Lower leg skin (tissue), 4 donors: ENCODE data around the gene NRG3. TPM values are rescaled to one million over a fixed set of nuclear protein-coding genes. Genes with fewer than 3 reads are reported as not detected.
"Not testable (repeated sequence)": the region's sequence is repeated elsewhere in the genome, so short reads cannot be mapped to it uniquely, and the experiment has no call there.

ENCODE experiments used
- DNase-seq, 2 donors: peaks; one replicate each; pipeline ENCODE4 v3.0.0-alpha.2; 2019; ENCODE audit warnings: low spot score in 2 of 2
- H3K4me3 ChIP-seq: fragments of 200-600 bp; sonication (generic); 2 replicates; pipeline ENCODE4 v1.5.1; 2017; ENCODE audit warnings: mild to moderate bottlenecking, low read depth; ENCODE audit not compliant: poor library complexity, severe bottlenecking
- POLR2A ChIP-seq, 2 donors: fragments of 450-650 bp; IDR thresholded peaks; one replicate each; pipeline ENCODE4 v1.6.1; 2016 to 2017; ENCODE audit warnings: antibody characterized with exemption in 2 of 2, mild to moderate bottlenecking in 1 of 2, moderate library complexity in 1 of 2
- WGBS, 2 donors: methylation state at CpG; one replicate each; pipeline ENCODE4 v1.1.5; 2018; 5-methylcytosine and 5-hydroxymethylcytosine counted together
- intact Hi-C: fragments of 100-400 bp; cut with DNase I; formaldehyde crosslinking; loops from one replicate; pipeline ENCODE4 v1.15.0; 2023; ENCODE audit warnings: low total_unique reads
- total RNA-seq, 4 donors: library from RNA; depleted of rRNA; stranded (reverse); fragments of >200 nt; gene quantifications; one replicate each; pipeline ENCODE4 v1.1.0, GENCODE V29; 2016
- TF ChIP-seq, protein P1 (sequence below), 3 donors: fragments of 450-650 bp; IDR thresholded peaks; one replicate each; pipeline ENCODE4 v1.5.1; 2016; ENCODE audit warnings: antibody characterized with exemption in 3 of 3, mild to moderate bottlenecking in 3 of 3, moderate library complexity in 2 of 3

Gene NRG3
- total RNA-seq, 4 donors from 2014 or later, result 0.15 to 2.5 (median 0.50) TPM

DNA sequence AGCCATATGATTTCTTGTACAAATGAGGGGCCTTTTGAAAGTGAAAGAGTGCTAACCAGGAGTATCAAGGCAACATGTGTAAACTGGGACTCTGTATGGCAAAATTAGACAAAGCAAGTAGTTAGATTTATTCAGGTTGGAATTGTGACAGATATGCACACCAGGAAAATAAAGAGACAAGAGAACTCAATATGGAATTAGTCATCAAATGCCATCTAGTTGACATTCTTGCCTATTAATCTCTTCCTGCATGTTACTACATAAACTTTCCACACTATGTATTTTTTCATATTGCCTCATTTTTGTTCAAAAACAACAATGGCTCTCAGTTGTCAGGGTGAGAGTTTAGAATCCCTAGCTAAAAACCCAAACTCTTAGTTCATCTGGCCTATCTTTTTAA is 799.0 kb downstream of the NRG3 start:
- intact Hi-C loops, result no loop called here
- TF ChIP-seq, protein P1, sequence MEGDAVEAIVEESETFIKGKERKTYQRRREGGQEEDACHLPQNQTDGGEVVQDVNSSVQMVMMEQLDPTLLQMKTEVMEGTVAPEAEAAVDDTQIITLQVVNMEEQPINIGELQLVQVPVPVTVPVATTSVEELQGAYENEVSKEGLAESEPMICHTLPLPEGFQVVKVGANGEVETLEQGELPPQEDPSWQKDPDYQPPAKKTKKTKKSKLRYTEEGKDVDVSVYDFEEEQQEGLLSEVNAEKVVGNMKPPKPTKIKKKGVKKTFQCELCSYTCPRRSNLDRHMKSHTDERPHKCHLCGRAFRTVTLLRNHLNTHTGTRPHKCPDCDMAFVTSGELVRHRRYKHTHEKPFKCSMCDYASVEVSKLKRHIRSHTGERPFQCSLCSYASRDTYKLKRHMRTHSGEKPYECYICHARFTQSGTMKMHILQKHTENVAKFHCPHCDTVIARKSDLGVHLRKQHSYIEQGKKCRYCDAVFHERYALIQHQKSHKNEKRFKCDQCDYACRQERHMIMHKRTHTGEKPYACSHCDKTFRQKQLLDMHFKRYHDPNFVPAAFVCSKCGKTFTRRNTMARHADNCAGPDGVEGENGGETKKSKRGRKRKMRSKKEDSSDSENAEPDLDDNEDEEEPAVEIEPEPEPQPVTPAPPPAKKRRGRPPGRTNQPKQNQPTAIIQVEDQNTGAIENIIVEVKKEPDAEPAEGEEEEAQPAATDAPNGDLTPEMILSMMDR (IDR thresholded peaks at IDR 0.05), result no peak
- no peak for TF ChIP-seq POLR2A (IDR thresholded peaks at IDR 0.05)
- no peak for DNase-seq
- no peak overlapping the region for H3K4me3 ChIP-seq

DNA sequence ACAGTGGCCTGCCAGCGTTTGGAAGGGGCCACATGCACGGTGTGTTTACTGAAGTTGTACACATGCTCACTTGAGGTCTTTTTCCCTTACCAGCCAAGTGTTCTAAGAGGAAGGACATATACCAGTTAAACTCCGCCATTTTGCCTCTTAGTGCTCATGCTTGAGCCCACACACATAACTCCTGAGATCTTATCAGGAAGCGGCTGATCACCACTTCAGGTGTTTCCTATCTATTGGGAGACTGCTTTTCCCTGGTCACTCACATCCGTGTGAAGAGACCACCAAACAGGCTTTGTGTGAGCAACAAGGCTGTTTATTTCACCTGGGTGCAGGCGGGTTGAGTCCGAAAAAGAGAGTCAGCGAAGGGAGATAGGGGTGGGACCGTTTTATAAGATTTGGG is 802.9 kb downstream of the NRG3 start:
- 84 to 95% methylated on average over 9 of the region's 9 CpGs for WGBS, 2 donors
- H3K4me3 ChIP-seq, DNase-seq, intact Hi-C loops: not testable (repeated sequence)

DNA sequence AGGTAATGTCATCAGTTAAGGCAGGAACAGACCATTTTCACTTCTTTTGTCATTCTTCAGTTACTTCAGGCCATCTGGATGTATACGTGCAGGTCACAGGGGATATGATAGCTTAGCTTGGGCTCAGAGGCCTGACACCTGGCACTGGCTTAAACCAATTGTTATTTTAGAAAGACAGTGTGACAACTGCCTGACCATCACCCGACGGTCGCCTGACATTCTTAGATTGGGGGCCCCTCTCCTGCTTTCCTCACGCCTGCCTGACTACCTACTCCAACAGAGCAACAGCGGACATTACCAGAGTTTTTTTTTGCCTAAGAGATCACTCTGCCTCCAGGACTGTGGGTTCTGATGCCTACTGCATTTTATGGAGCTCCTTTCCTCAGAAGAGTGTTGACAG is 803.5 kb downstream of the NRG3 start:
- intact Hi-C loops, DNase-seq, H3K4me3 ChIP-seq: not testable (repeated sequence)
- WGBS, 2 donors, result 81 to 86% methylated on average over 6 of the region's 6 CpGs

DNA sequence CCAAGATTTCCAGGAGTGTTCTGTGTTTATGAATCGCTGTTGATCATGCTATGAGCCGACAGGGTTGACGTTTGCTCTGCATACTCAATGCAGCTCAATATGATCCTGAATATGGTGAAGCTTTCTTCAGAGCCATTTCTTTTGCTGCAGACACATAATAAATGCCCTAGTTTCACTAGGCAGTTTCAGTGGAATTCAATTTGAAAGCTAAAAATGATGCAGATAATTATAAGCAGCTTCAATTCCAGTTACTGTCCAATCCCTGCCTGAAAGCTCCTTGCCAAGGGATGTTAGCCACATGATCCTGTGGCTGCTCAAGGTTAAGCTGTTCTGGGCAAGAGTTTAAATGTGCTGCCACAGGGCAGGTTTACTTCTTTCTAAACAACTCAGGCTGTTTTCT is 805.6 kb downstream of the NRG3 start:
- no peak for DNase-seq
- intact Hi-C loops, result no loop called here
- H3K4me3 ChIP-seq, result no peak overlapping the region
- WGBS, 2 donors, result 55 to 71% methylated on average over 3 of the region's 3 CpGs
- TF ChIP-seq, protein P1 (IDR thresholded peaks at IDR 0.05), result no peak
- TF ChIP-seq POLR2A (IDR thresholded peaks at IDR 0.05), result no peak

DNA sequence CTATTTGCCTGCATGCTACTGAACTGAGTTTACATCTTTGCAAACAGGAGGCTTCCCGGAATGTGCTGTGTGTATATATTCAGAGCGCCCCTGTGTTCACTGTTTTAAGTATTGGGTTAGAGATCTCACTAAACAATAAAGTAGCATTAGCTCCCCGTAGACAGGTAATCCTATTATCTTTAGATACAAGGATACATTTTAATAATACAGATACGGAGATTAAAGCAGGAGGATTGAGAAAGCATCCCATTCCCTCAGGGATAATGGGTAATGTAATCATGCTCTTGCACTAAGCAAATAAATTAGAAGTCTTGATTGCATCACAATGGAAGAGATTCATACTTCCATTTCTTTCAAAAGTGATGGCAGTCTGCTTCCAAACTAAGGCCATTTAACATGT is 809.0 kb downstream of the NRG3 start:
- no peak overlapping the region for H3K4me3 ChIP-seq
- WGBS, 2 donors, result 46 to 66% methylated on average over 4 of the region's 4 CpGs
- intact Hi-C loops, result no loop called here
- no peak for DNase-seq
- TF ChIP-seq POLR2A (IDR thresholded peaks at IDR 0.05), result no peak
- TF ChIP-seq, protein P1 (IDR thresholded peaks at IDR 0.05), result no peak

DNA sequence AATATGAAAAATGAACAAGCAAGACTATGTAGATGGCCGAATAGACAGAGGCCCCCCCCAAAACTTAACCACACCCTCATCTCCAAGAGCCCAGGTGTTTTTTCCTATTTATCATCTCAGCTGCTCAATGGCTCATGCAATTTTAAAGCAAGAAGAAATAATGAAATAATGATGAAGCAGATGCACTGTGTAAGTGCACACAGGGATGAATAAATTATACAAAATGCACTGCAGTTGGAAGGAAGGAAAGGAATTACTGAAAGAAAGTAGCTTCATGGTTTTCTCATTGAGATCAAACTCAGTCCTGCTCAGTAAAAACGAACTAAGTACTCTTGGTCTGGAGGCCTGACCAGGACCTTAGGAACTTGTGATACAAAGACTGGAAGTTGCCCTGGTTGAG is 810.1 kb downstream of the NRG3 start:
- H3K4me3 ChIP-seq, result no peak overlapping the region
- 68 to 73% methylated on average over 2 of the region's 2 CpGs for WGBS, 2 donors
- intact Hi-C loops, result no loop called here
- DNase-seq, result no peak
- TF ChIP-seq, protein P1 (IDR thresholded peaks at IDR 0.05), result no peak
- TF ChIP-seq POLR2A (IDR thresholded peaks at IDR 0.05), result no peak

DNA sequence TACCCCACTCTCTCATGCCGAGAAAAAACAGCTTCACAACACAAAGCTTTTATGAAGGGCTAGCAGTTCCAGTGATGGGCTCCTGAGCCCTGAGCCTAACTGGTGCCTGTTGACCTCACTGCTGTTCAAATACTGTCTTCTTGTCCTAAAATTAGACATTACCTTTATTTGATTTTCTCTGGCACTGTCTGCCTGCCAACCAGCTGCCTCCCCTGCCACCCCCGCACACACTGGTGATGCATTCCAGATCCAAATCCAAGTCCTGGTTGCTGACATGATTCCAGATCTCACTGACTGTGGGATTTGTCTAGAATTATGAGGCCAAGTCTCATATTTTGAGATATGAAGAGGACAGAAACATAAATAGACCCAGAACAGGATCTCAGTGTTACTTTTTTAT is 816.2 kb downstream of the NRG3 start:
- no peak for DNase-seq
- WGBS, 2 donors, result 68 to 82% methylated on average over 2 of the region's 2 CpGs
- no peak overlapping the region for H3K4me3 ChIP-seq
- TF ChIP-seq POLR2A (IDR thresholded peaks at IDR 0.05), result no peak
- TF ChIP-seq, protein P1 (IDR thresholded peaks at IDR 0.05), result no peak
- intact Hi-C loops, result no loop called here
